RWPE1 (cell line): ENCODE results near the gene TNFAIP8.

Experiments used
- CTCF ChIA-PET: fragments of 350-600 bp; sonication (Branson Sonifier 250); formaldehyde crosslinking; extraction: SDS; loops from one replicate; lab custom pipeline; 2021; lab: Yijun Ruan, JAX
- POLR2A ChIA-PET: fragments of 400-600 bp; formaldehyde crosslinking; extraction: SDS; loops from one replicate; lab custom pipeline; 2020; ENCODE audit warnings: antibody characterized with exemption; ENCODE audit not compliant: low non-redundant PET; lab: Yijun Ruan, JAX
- DNase-seq: peaks from one replicate; pipeline ENCODE4 v3.0.0; 2012; ENCODE audit warnings: low spot score
- H3K27ac ChIP-seq: fragments of 450-650 bp; 2 replicates; pipeline ENCODE4 v1.5.1; 2017
- TF ChIP-seq, protein P1 (sequence below): fragments of 450-650 bp; conservative IDR thresholded peaks from 2 replicates; pipeline ENCODE4 v1.5.1; 2017; ENCODE audit warnings: low read depth, mild to moderate bottlenecking

TNFAIP8 gene

DNA sequence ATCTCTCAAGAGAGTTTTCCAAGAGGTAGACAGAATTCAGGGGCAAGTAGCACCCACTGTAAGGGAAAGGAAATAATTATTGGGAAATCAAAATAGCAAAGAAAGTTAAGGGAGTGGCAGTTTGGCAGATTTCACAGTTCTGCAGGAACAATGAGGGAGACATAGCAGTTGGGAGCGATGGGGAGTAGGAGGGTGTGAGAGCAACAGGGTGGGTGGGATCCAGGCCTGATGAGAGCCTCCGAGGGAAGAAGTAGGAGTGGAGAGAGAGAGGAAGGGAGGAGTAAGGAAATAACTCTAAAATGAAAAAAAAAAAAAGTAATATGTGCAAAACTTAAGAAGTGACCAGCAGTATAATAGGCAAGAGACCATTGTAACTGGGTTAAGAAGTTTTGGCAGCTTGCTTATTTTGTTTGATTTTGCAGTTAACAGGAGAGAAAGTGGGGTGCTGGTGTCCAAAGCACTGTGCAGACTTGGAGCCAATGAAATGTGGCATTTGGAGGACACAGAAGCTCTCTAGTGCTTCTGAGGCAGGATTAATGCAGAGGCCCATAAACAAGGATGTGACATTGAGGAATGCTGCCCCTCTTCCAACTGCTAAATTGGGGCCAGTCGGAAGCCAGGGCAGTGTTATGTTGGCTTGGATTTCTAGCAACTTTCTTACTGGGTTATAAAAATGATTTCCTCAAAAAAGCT is 10.2 kb downstream of the TNFAIP8 start:
- POLR2A ChIA-PET, result no interaction called here
- CTCF ChIA-PET, result interaction anchor here (0.6 to 1.3 kb wide), 4 partner anchors 9 to 1383 kb away, joined by 3 to 5 read pairs (median 4); no protein-coding TSS in a partner anchor

DNA sequence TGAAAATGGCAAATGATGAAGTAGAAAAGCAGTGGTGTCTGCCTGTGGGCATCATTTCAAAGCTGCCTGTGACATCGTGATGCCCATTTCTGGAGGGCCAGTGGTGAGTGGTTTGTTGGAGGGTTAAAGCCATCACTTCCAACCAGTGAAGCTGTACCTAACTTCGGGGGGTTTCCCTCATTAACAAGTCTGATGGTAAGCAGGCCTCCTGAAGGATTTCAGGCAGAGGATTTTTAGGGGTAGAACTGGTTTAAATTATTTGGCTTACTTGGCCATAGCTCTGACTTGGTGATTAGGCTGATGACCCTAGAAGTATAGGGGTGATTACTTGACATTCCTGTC is 10.7 kb downstream of the TNFAIP8 start:
- CTCF ChIA-PET, result interaction anchor here (0.6 to 1.3 kb wide), 4 partner anchors 9 to 1384 kb away, joined by 3 to 5 read pairs (median 4); no protein-coding TSS in a partner anchor
- TF ChIP-seq, protein P1, sequence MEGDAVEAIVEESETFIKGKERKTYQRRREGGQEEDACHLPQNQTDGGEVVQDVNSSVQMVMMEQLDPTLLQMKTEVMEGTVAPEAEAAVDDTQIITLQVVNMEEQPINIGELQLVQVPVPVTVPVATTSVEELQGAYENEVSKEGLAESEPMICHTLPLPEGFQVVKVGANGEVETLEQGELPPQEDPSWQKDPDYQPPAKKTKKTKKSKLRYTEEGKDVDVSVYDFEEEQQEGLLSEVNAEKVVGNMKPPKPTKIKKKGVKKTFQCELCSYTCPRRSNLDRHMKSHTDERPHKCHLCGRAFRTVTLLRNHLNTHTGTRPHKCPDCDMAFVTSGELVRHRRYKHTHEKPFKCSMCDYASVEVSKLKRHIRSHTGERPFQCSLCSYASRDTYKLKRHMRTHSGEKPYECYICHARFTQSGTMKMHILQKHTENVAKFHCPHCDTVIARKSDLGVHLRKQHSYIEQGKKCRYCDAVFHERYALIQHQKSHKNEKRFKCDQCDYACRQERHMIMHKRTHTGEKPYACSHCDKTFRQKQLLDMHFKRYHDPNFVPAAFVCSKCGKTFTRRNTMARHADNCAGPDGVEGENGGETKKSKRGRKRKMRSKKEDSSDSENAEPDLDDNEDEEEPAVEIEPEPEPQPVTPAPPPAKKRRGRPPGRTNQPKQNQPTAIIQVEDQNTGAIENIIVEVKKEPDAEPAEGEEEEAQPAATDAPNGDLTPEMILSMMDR, result no peak
- POLR2A ChIA-PET, result no interaction called here
- DNase-seq, result no peak
- H3K27ac ChIP-seq, result peak overlapping the region; percentile 67

More for the DNA sequence above, 10.2 kb downstream of the TNFAIP8 start:
- H3K27ac ChIP-seq, result peak overlapping the region; percentile 67
- TF ChIP-seq, protein P1, result no peak
- peak; percentile 35 for DNase-seq

DNA sequence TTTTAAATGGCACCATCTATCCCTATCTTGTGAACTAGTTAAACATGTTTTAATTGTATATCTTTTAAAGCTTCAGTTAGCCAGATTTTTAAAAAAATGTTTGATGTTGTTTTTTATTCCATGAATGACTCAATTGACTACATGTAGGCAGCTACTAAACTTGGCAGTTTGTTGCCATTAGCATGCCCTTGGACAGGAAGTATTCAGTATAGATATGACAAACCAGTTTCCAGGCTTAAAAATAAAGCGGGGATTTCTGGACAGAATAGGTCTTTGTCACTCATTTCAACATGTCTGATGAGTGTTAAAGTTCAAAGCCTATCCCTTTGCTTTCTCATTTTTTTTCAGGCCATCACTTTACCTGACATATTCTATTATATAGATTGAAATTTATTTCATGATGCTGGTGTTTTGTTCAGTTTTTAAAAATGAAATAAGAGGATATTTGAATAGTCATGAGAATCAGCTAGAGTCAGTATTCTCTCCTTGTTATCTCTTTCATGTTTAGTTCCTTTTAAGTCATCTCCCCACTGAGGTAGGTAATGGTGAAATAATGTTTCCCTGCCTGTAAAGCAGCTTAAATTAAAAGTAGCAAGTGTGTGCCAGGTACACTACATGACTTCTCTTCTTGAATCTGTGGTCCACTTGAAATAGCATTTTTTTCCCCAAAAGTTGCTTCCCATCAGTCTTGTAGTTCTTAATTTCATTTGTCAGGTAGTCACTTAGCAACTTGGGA is 11.9 kb downstream of the TNFAIP8 start:
- TF ChIP-seq, protein P1, result no peak
- H3K27ac ChIP-seq, result no peak overlapping the region
- POLR2A ChIA-PET, result no interaction called here
- peak; percentile 30 for DNase-seq
- CTCF ChIA-PET, result interaction anchor here (0.6 kb wide), 1 partner anchor 346 kb away, joined by 4 read pairs; no protein-coding TSS in a partner anchor

DNA sequence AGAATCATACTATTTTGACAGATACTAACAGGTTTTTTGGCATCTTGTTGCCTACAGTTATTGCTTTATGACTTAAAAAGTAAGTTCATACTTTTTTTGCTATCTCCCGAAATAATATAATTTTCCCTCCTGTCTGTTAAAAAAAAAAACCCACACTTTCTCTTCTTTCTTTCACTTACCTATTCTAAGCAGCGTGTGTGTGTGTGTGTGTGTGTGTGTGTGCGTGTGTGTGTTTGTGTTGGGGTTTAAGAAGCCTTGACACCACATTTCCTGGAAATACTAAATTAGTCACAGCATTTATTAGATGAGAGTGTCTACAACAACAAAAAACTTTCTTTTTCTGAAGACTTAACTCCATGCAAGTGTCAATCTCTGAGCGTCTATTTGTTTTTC is 12.4 kb downstream of the TNFAIP8 start:
- no peak for DNase-seq
- H3K27ac ChIP-seq, result no peak overlapping the region
- POLR2A ChIA-PET, result no interaction called here
- TF ChIP-seq, protein P1, result no peak
- CTCF ChIA-PET, result interaction anchor here (0.6 kb wide), 1 partner anchor 102 kb away, joined by 4 read pairs; no protein-coding TSS in a partner anchor

DNA sequence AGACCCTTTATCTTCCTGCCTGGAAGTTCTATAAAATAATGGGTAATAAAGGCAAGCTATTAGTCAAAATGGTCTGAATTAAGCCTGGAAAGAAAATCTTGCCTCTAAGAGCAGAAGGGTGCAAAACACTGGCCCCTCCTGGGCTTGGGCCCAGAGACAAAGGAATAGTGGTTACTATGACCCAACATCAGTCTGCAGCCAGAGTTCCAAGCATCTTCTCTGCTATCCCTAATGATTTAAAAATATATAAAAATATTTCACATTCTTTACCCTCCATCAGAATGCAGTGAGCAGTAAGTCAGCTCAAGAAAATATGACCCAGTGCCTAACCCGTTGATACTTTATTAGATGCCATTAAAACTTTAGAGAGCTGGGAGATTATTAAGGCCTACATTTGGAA is 14.7 kb downstream of the TNFAIP8 start:
- TF ChIP-seq, protein P1, result no peak
- no peak for DNase-seq
- CTCF ChIA-PET, result no interaction called here
- POLR2A ChIA-PET, result no interaction called here
- no peak overlapping the region for H3K27ac ChIP-seq

DNA sequence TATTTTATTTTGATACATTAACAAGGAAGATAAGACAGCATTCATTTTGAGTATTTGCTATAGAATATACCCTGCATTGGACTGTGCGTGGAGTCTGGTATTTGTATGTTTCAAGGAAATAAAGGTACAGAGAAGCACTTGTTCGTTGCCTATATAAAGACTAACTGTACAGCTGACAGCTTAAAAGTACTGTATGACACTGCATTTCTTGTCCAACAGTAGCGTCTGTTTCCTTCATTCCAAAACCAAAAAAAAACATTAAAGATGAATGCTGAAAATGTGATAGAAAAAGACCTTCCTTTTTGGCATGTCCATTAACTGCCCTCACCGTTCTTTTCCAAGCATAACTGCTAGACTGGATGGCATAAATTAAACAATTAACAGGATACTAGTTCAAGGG is 15.3 kb downstream of the TNFAIP8 start:
- TF ChIP-seq, protein P1, result no peak
- POLR2A ChIA-PET, result no interaction called here
- DNase-seq, result no peak
- no peak overlapping the region for H3K27ac ChIP-seq
- CTCF ChIA-PET, result no interaction called here
